ENCODE data around the gene TDRD10. TPM values are rescaled to one million over a fixed set of nuclear protein-coding genes. Genes with fewer than 3 reads are reported as not detected.

TDRD10 gene
- total RNA-seq, 1 donor from 2014 or later = 2.6 TPM

- Histone ChIP-seq H3K4me1 (peaks cover 27% of the 10 kb centered on the region), H3K9me3 (replicated peaks) (no peaks in the 10 kb centered on the region), H3K27ac (replicated peaks) (no peak overlapping the region), H3K4me3 (no peak overlapping the region), H3K27me3 (ENCODE audit: low read depth) (peaks cover 4% of the 10 kb centered on the region), H3K36me3 (peaks cover 32% of the 10 kb centered on the region)
- peak; percentile 37 for DNase-seq
- TF ChIP-seq CTCF (IDR thresholded peaks at IDR 0.05; ENCODE audit: borderline replicate concordance) = peak; percentile 84
- intact Hi-C loops (cut with micrococcal nuclease) = loop anchor here (5.0 kb wide), 1 partner anchor 64 kb away; no protein-coding TSS in a partner anchor
Measured at GRCh38 chr1:154546264-154547063, 44.4 kb downstream of the TDRD10 start.

- peaks cover 4% of the 10 kb centered on the region for H3K27me3 ChIP-seq (ENCODE audit: low read depth)
- DNase-seq = no peak
- intact Hi-C loops (cut with micrococcal nuclease) = loop anchor here (5.0 kb wide), 1 partner anchor 65 kb away; no protein-coding TSS in a partner anchor
- peaks cover 27% of the 10 kb centered on the region for H3K4me1 ChIP-seq
- H3K4me3 ChIP-seq = no peak overlapping the region
- H3K9me3 ChIP-seq (replicated peaks) = no peaks in the 10 kb centered on the region
- H3K36me3 ChIP-seq = peaks cover 40% of the 10 kb centered on the region
- no peak for TF ChIP-seq CTCF (IDR thresholded peaks at IDR 0.05; ENCODE audit: borderline replicate concordance)
- H3K27ac ChIP-seq (replicated peaks) = peak overlapping the region; percentile 45
Measured at GRCh38 chr1:154547105-154547732, 45.2 kb downstream of the TDRD10 start.

- DNase-seq = peak; percentile 55
- H3K27ac ChIP-seq (replicated peaks) = peak overlapping the region; percentile 45
- no peaks in the 10 kb centered on the region for H3K9me3 ChIP-seq (replicated peaks)
- no peak for TF ChIP-seq CTCF (IDR thresholded peaks at IDR 0.05; ENCODE audit: borderline replicate concordance)
- no peaks in the 10 kb centered on the region for H3K27me3 ChIP-seq (ENCODE audit: low read depth)
- H3K36me3 ChIP-seq = peaks cover 48% of the 10 kb centered on the region
- peaks cover 28% of the 10 kb centered on the region for H3K4me1 ChIP-seq
- H3K4me3 ChIP-seq = no peak overlapping the region
- intact Hi-C loops (cut with micrococcal nuclease) = loop anchor here (5.0 kb wide), 1 partner anchor 66 kb away; no protein-coding TSS in a partner anchor
Measured at GRCh38 chr1:154548028-154548427, 46.0 kb downstream of the TDRD10 start.

- Histone ChIP-seq H3K27me3 (ENCODE audit: low read depth) (no peaks in the 10 kb centered on the region), H3K4me1 (peaks cover 41% of the 10 kb centered on the region), H3K36me3 (peaks cover 61% of the 10 kb centered on the region), H3K9me3 (replicated peaks) (no peaks in the 10 kb centered on the region), H3K27ac (replicated peaks) (no peak overlapping the region), H3K4me3 (no peak overlapping the region)
- TF ChIP-seq CTCF (IDR thresholded peaks at IDR 0.05; ENCODE audit: borderline replicate concordance) = no peak
- DNase-seq = no peak
- intact Hi-C loops (cut with micrococcal nuclease) = loop anchor here (5.0 kb wide), 1 partner anchor 67 kb away; no protein-coding TSS in a partner anchor
Measured at GRCh38 chr1:154549202-154549770, 47.3 kb downstream of the TDRD10 start.

GRCh38 chr1:154550070-154550469 lies 48.1 kb downstream of the TDRD10 start:
- intact Hi-C loops (cut with micrococcal nuclease) = no loop called here
- Histone ChIP-seq H3K9me3 (replicated peaks) (no peaks in the 10 kb centered on the region), H3K27me3 (ENCODE audit: low read depth) (no peaks in the 10 kb centered on the region), H3K4me1 (peaks cover 41% of the 10 kb centered on the region), H3K4me3 (no peak overlapping the region), H3K27ac (replicated peaks) (no peak overlapping the region), H3K36me3 (peaks cover 69% of the 10 kb centered on the region)
- no peak for DNase-seq
- TF ChIP-seq CTCF (IDR thresholded peaks at IDR 0.05; ENCODE audit: borderline replicate concordance) = no peak

Measured in left ventricle myocardium inferior (tissue), 1 donor.